ENCODE data around the gene ST14.
A peak's percentile ranks its signal among the peaks of the same experiment; 100 is the strongest.

Gene ST14

DNA sequence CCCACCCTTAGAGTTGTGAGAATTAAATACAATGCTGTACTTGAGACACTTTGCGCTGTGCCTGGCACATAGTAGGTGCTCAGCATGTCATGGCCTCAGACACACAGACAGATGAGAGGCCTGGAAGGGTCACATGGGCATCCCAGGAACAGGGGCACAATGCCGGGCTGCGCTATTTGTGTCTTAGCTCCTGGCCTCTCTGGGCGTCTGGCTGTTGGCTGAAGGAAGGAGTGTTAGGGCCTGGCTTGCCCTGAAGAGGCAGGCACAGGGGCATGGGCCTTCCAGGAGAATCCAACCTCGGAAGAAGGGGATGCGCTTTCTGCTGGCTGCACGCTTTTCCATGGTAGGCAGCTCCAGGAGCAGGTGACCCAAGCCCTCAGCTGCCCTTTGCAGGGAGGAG lies 41.4 kb downstream of the ST14 start:
- Mint-ChIP-seq H3K36me3 (ENCODE audit: insufficient read depth) (no peaks in the 10 kb centered on the region), H3K4me3 (no peak overlapping the region), H3K27me3 (peaks cover 15% of the 10 kb centered on the region), H3K27ac (ENCODE audit: low read depth) (no peak overlapping the region), H3K9me3 (no peaks in the 10 kb centered on the region), H3K4me1 (no peaks in the 10 kb centered on the region)
- ATAC-seq (replicated peaks; ENCODE audit: extremely low read depth, poor library complexity, severe bottlenecking): no peak
- DNase-seq (ENCODE audit: low spot score in 2 of 2): no peak

DNA sequence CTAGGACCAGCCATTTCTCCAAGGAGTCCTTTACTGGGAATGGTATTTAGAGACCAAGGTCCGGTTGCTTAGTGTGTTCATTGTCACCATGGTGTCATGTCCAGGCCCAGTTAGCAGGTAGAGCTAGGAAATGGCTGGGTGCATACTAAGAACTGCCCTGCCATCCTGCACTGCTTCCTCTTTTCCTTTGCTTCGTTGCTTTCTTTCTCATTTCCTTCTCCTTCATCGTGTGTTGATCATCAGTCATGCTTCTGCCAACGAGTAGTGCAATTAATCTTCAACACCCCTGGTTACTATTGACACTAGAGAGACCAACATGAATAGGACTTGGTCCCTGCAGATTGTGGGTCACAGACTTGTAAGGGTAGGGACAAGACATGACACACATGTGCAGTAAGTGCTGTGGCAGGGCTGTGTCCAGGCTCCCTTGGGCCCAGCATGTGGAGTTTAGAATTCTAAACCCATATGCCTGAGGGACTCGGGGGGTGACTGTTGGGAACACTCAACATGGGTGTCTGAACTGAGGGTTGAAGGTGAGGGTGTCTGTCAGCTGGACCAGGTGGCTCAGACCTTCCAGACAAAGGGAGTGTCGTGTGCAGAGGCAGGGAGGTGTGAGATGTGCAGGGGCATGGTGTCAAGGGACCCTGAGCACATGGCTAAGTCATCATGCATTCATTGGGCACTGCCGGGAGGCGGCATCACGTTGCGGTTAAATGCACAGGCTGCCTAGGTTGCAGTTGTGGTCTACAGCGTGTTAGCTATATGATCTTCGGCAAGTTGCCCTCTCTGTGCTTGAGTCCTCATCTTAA lies 42.6 kb downstream of the ST14 start:
- H3K9me3 Mint-ChIP-seq: no peaks in the 10 kb centered on the region
- no peak for ATAC-seq (replicated peaks; ENCODE audit: extremely low read depth, poor library complexity, severe bottlenecking)
- no peak overlapping the region for H3K27ac Mint-ChIP-seq (ENCODE audit: low read depth)
- peaks cover 15% of the 10 kb centered on the region for H3K27me3 Mint-ChIP-seq
- no peak overlapping the region for H3K4me3 Mint-ChIP-seq
- no peaks in the 10 kb centered on the region for H3K4me1 Mint-ChIP-seq
- DNase-seq (ENCODE audit: low spot score in 2 of 2): no peak
- no peaks in the 10 kb centered on the region for H3K36me3 Mint-ChIP-seq (ENCODE audit: insufficient read depth)

GRCh38 chr11:130202818-130203689 lies 43.5 kb downstream of the ST14 start:
- no peak overlapping the region for H3K4me3 Mint-ChIP-seq
- DNase-seq (ENCODE audit: low spot score in 2 of 2) (no peak), ATAC-seq (replicated peaks; ENCODE audit: extremely low read depth, poor library complexity, severe bottlenecking) (no peak)
- no peak overlapping the region for H3K27ac Mint-ChIP-seq (ENCODE audit: low read depth)
- H3K9me3 Mint-ChIP-seq: no peaks in the 10 kb centered on the region
- no peaks in the 10 kb centered on the region for H3K36me3 Mint-ChIP-seq (ENCODE audit: insufficient read depth)
- peaks cover 15% of the 10 kb centered on the region for H3K27me3 Mint-ChIP-seq
- H3K4me1 Mint-ChIP-seq: no peaks in the 10 kb centered on the region

GRCh38 chr11:130203766-130204702 lies 44.5 kb downstream of the ST14 start:
- DNase-seq (ENCODE audit: low spot score in 2 of 2) (no peak), ATAC-seq (replicated peaks; ENCODE audit: extremely low read depth, poor library complexity, severe bottlenecking) (no peak)
- no peaks in the 10 kb centered on the region for H3K9me3 Mint-ChIP-seq
- no peak overlapping the region for H3K4me3 Mint-ChIP-seq
- no peak overlapping the region for H3K27ac Mint-ChIP-seq (ENCODE audit: low read depth)
- peaks cover 15% of the 10 kb centered on the region for H3K27me3 Mint-ChIP-seq
- no peaks in the 10 kb centered on the region for H3K36me3 Mint-ChIP-seq (ENCODE audit: insufficient read depth)
- no peaks in the 10 kb centered on the region for H3K4me1 Mint-ChIP-seq

GRCh38 chr11:130204703-130205095 lies 45.1 kb downstream of the ST14 start:
- peaks cover 15% of the 10 kb centered on the region for H3K27me3 Mint-ChIP-seq
- no peaks in the 10 kb centered on the region for H3K4me1 Mint-ChIP-seq
- no peaks in the 10 kb centered on the region for H3K9me3 Mint-ChIP-seq
- no peak for DNase-seq (ENCODE audit: low spot score in 2 of 2)
- H3K36me3 Mint-ChIP-seq (ENCODE audit: insufficient read depth): no peaks in the 10 kb centered on the region
- no peak overlapping the region for H3K4me3 Mint-ChIP-seq
- no peak for ATAC-seq (replicated peaks; ENCODE audit: extremely low read depth, poor library complexity, severe bottlenecking)
- H3K27ac Mint-ChIP-seq (ENCODE audit: low read depth): no peak overlapping the region

DNA sequence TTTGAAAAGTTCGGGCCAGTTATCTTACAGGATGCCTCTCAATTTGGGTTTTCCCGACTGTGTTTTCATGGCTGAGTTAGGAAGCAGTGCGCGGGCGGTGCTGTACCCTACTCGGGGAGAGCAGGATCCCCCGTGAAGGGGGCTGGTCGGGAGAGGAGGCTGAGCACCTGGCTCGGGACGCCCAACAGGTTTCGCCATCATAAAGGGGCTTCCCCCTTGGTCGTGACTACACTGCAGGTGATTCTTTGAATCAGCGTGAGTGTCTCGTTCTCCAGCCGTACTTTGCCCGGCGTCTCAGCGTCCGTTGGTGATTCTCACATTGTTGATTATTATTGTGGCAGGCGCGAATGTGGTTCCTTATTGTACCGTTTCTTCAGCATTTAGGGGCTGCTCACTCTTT lies 46.6 kb downstream of the ST14 start:
- Mint-ChIP-seq H3K36me3 (ENCODE audit: insufficient read depth) (no peaks in the 10 kb centered on the region), H3K4me1 (no peaks in the 10 kb centered on the region)
- ATAC-seq (replicated peaks; ENCODE audit: extremely low read depth, poor library complexity, severe bottlenecking): no peak

GRCh38 chr11:130208241-130209127 lies 48.9 kb downstream of the ST14 start:
- peaks cover 27% of the 10 kb centered on the region for H3K27me3 Mint-ChIP-seq
- no peak overlapping the region for H3K27ac Mint-ChIP-seq (ENCODE audit: low read depth)
- ATAC-seq (replicated peaks; ENCODE audit: extremely low read depth, poor library complexity, severe bottlenecking): no peak
- no peak for DNase-seq (ENCODE audit: low spot score in 2 of 2)
- no peaks in the 10 kb centered on the region for H3K4me1 Mint-ChIP-seq
- H3K36me3 Mint-ChIP-seq (ENCODE audit: insufficient read depth): no peaks in the 10 kb centered on the region
- no peak overlapping the region for H3K4me3 Mint-ChIP-seq
- no peaks in the 10 kb centered on the region for H3K9me3 Mint-ChIP-seq

More for the DNA sequence above, 46.6 kb downstream of the ST14 start:
- Mint-ChIP-seq H3K27ac (ENCODE audit: low read depth) (no peak overlapping the region), H3K9me3 (no peaks in the 10 kb centered on the region), H3K27me3 (peaks cover 18% of the 10 kb centered on the region), H3K4me3 (no peak overlapping the region)
- DNase-seq (ENCODE audit: low spot score in 2 of 2): no peak

DNA sequence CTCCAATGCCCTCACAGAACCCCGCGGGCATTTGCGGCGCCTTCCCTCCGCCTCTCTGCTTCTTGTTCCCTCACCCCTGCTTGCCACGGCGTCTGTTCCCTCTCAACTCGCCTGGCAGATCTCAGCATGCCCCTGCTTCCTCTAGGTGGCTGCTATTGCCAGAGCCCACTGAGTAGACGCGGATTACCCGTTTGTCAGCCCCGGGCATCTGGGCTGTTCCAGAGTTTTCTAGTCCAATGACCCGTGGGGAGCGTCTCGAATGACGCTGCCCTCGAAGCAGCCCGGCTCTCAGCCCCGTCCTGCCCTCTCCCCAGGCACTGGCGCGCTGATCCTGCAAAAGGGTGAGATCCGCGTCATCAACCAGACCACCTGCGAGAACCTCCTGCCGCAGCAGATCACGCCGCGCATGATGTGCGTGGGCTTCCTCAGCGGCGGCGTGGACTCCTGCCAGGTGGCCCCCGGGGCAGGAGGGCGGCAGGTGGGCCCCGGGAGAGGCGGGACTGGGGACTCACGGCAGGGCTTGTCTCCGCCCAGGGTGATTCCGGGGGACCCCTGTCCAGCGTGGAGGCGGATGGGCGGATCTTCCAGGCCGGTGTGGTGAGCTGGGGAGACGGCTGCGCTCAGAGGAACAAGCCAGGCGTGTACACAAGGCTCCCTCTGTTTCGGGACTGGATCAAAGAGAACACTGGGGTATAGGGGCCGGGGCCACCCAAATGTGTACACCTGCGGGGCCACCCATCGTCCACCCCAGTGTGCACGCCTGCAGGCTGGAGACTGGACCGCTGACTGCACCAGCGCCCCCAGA lies 49.7 kb downstream of the ST14 start:
- ATAC-seq (replicated peaks; ENCODE audit: extremely low read depth, poor library complexity, severe bottlenecking) (no peak), DNase-seq (ENCODE audit: low spot score in 2 of 2) (peak in 1 of 2 donors; percentile 8)
- Mint-ChIP-seq H3K27me3 (peaks cover 24% of the 10 kb centered on the region), H3K36me3 (ENCODE audit: insufficient read depth) (no peaks in the 10 kb centered on the region), H3K9me3 (no peaks in the 10 kb centered on the region), H3K4me1 (no peaks in the 10 kb centered on the region), H3K27ac (ENCODE audit: low read depth) (no peak overlapping the region), H3K4me3 (no peak overlapping the region)

GRCh38 chr11:130209954-130210854 lies 50.6 kb downstream of the ST14 start:
- no peaks in the 10 kb centered on the region for H3K4me1 Mint-ChIP-seq
- H3K27ac Mint-ChIP-seq (ENCODE audit: low read depth): peak overlapping the region; percentile 14
- H3K9me3 Mint-ChIP-seq: no peaks in the 10 kb centered on the region
- ATAC-seq (replicated peaks; ENCODE audit: extremely low read depth, poor library complexity, severe bottlenecking): no peak
- peaks cover 1% of the 10 kb centered on the region for H3K36me3 Mint-ChIP-seq (ENCODE audit: insufficient read depth)
- H3K4me3 Mint-ChIP-seq: no peak overlapping the region
- DNase-seq (ENCODE audit: low spot score in 2 of 2): peak in 1 of 2 donors; percentile 7
- H3K27me3 Mint-ChIP-seq: peaks cover 18% of the 10 kb centered on the region

- H3K27me3 Mint-ChIP-seq: peaks cover 17% of the 10 kb centered on the region
- H3K9me3 Mint-ChIP-seq: no peaks in the 10 kb centered on the region
Observed at GRCh38 chr11:130211144-130211543, 51.6 kb downstream of the ST14 start.

More at GRCh38 chr11:130211144-130211543, 51.6 kb downstream of the ST14 start:
- DNase-seq (ENCODE audit: low spot score in 2 of 2) (peak in 1 of 2 donors; percentile 3), ATAC-seq (replicated peaks; ENCODE audit: extremely low read depth, poor library complexity, severe bottlenecking) (no peak)
- Mint-ChIP-seq H3K36me3 (ENCODE audit: insufficient read depth) (peaks cover 1% of the 10 kb centered on the region), H3K4me3 (no peak overlapping the region), H3K27ac (ENCODE audit: low read depth) (no peak overlapping the region), H3K4me1 (no peaks in the 10 kb centered on the region)
